PC-3 (cell line): Measurements from ENCODE around the gene MAP2K4.

Experiments
- EZH2 ChIP-seq: fragments of 300-600 bp; sonication (generic); IDR thresholded peaks from one replicate; pipeline ENCODE4 v1.6.1; 2017; ENCODE audit warnings: antibody characterized with exemption, mild to moderate bottlenecking, low read length; ENCODE audit not compliant: unreplicated experiment
- EZH2phosphoT487 ChIP-seq: fragments of 300-600 bp; sonication (generic); IDR thresholded peaks from 2 replicates; pipeline ENCODE4 v1.6.1; 2018; ENCODE audit warnings: mild to moderate bottlenecking, antibody characterized with exemption, low read length, borderline replicate concordance
- TF ChIP-seq, protein P1 (sequence below): fragments of 300-600 bp; sonication (generic); conservative IDR thresholded peaks from 2 replicates; pipeline ENCODE4 v1.5.1; 2017; ENCODE audit warnings: antibody characterized with exemption, low read depth, mild to moderate bottlenecking, low read length

DNA sequence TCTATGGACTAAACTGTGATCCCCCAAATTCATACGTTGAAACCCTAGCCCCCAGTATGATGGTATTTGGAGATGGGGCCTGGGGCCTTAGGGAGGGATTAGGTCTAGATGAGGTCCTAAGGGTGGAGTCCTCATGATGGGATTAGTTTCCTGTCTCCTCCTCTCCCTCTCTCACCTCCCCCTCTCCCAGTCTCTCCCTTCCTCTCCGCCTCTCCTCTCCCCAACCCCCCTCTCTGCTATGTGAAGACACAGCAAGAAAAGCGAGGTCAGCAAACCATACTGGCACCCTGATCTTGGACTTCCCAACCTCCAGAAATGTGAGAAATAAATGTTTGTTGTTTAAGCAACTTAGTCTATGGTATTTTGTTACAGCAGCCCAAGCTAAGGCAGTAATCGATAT lies 38.8 kb upstream of the MAP2K4 start:
- TF ChIP-seq, protein P1, sequence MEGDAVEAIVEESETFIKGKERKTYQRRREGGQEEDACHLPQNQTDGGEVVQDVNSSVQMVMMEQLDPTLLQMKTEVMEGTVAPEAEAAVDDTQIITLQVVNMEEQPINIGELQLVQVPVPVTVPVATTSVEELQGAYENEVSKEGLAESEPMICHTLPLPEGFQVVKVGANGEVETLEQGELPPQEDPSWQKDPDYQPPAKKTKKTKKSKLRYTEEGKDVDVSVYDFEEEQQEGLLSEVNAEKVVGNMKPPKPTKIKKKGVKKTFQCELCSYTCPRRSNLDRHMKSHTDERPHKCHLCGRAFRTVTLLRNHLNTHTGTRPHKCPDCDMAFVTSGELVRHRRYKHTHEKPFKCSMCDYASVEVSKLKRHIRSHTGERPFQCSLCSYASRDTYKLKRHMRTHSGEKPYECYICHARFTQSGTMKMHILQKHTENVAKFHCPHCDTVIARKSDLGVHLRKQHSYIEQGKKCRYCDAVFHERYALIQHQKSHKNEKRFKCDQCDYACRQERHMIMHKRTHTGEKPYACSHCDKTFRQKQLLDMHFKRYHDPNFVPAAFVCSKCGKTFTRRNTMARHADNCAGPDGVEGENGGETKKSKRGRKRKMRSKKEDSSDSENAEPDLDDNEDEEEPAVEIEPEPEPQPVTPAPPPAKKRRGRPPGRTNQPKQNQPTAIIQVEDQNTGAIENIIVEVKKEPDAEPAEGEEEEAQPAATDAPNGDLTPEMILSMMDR: no peak
- TF ChIP-seq EZH2phosphoT487 (no peak), EZH2 (no peak)
